WTC11 (cell line): ENCODE measurements around the gene NOTO. TPM values are rescaled to one million over a fixed set of nuclear protein-coding genes. Genes with fewer than 3 reads are reported as not detected.

ENCODE experiments used
- ATAC-seq: fragments of 200-7000 bp; cut with Tn5 transposase; 2 replicates; pipeline ENCODE4 v1.10.0; 2021; ENCODE audit warnings: mild to moderate bottlenecking, moderate library complexity
- CTCF ChIA-PET: fragments of 300-600 bp; sonication (Branson Sonifier 250); formaldehyde crosslinking; loops from one replicate; lab custom pipeline; 2021; ENCODE audit warnings: antibody characterized with exemption; lab: Charles Lee
- POLR2A ChIA-PET: fragments of 350-600 bp; sonication (Branson Sonifier 250); formaldehyde crosslinking; loops from one replicate; lab custom pipeline; 2021; ENCODE audit warnings: antibody characterized with exemption; lab: Charles Lee
- DNase-seq: peaks from one replicate; pipeline ENCODE4 v3.0.0; 2021; ENCODE audit warnings: low spot score
- H3K27ac Mint-ChIP-seq: 2 replicates; pipeline ENCODE4 v1.8.0; 2021; ENCODE audit warnings: mixed read lengths
- H3K27me3 Mint-ChIP-seq: 2 replicates; pipeline ENCODE4 v1.8.0; 2021; ENCODE audit warnings: low read depth, mild to moderate bottlenecking, moderate library complexity, mixed read lengths
- H3K36me3 Mint-ChIP-seq: 2 replicates; pipeline ENCODE4 v1.8.0; 2021; ENCODE audit warnings: mixed read lengths
- H3K4me1 Mint-ChIP-seq: 2 replicates; pipeline ENCODE4 v1.8.0; 2022; ENCODE audit warnings: mixed read lengths
- H3K4me3 Mint-ChIP-seq: 2 replicates; pipeline ENCODE4 v1.8.0; 2021; ENCODE audit warnings: mild to moderate bottlenecking, moderate library complexity, mixed read lengths
- H3K9me3 Mint-ChIP-seq: 2 replicates; pipeline ENCODE4 v1.8.0; 2021; ENCODE audit warnings: mixed read lengths
- CTCF ChIP-seq: fragments of 200-600 bp; IDR thresholded peaks from 2 replicates; pipeline ENCODE4 v1.8.0; 2022; ENCODE audit warnings: antibody characterized with exemption
- E2F5 ChIP-seq: sonication (generic); formaldehyde crosslinking; IDR thresholded peaks from 2 replicates; pipeline ENCODE4 v1.8.1; 2022; ENCODE audit warnings: mild to moderate bottlenecking, moderate library complexity, missing genetic modification reagents
- FOXP4 ChIP-seq: sonication (generic); formaldehyde crosslinking; IDR thresholded peaks from 2 replicates; pipeline ENCODE4 v1.8.0; 2022; ENCODE audit warnings: mild to moderate bottlenecking, missing genetic modification reagents
- GABPB1 ChIP-seq: sonication (generic); formaldehyde crosslinking; IDR thresholded peaks from 2 replicates; pipeline ENCODE4 v1.8.1; 2023; ENCODE audit warnings: mild to moderate bottlenecking, missing genetic modification reagents
- IRF1 ChIP-seq: sonication (generic); formaldehyde crosslinking; IDR thresholded peaks from 2 replicates; pipeline ENCODE4 v1.8.0; 2023; ENCODE audit warnings: missing genetic modification reagents
- MLX ChIP-seq: sonication (generic); formaldehyde crosslinking; IDR thresholded peaks from 2 replicates; pipeline ENCODE4 v1.8.1; 2023; ENCODE audit warnings: mild to moderate bottlenecking, missing genetic modification reagents, moderate library complexity
- MYBL2 ChIP-seq: sonication (generic); formaldehyde crosslinking; IDR thresholded peaks from 2 replicates; pipeline ENCODE4 v1.8.1; 2023; ENCODE audit warnings: mild to moderate bottlenecking, moderate library complexity, missing genetic modification reagents
- NFATC4 ChIP-seq: fragments of 250-450 bp; sonication (Bioruptor Pico); IDR thresholded peaks from 2 replicates; pipeline ENCODE4 v1.9.0; 2021; ENCODE audit warnings: mild to moderate bottlenecking
- NR2C2 ChIP-seq: sonication (generic); formaldehyde crosslinking; IDR thresholded peaks from 2 replicates; pipeline ENCODE4 v1.8.0; 2022; ENCODE audit warnings: mild to moderate bottlenecking, missing genetic modification reagents
- RELA ChIP-seq: sonication (generic); formaldehyde crosslinking; IDR thresholded peaks from 2 replicates; pipeline ENCODE4 v1.8.1; 2022; ENCODE audit warnings: missing genetic modification reagents, mild to moderate bottlenecking, borderline replicate concordance
- ZNF121 ChIP-seq: sonication (generic); formaldehyde crosslinking; IDR thresholded peaks from 2 replicates; pipeline ENCODE4 v1.8.0; 2023; ENCODE audit warnings: missing genetic modification reagents
- ZNF281 ChIP-seq: sonication (generic); formaldehyde crosslinking; IDR thresholded peaks from 2 replicates; pipeline ENCODE4 v1.8.0; 2023; ENCODE audit warnings: mild to moderate bottlenecking, missing genetic modification reagents
- ZNF416 ChIP-seq: fragments of 250-450 bp; sonication (Bioruptor Pico); IDR thresholded peaks from 2 replicates; pipeline ENCODE4 v1.9.0; 2021; ENCODE audit warnings: mild to moderate bottlenecking, inconsistent platforms
- ZNF671 ChIP-seq: fragments of 250-450 bp; sonication (Bioruptor Pico); IDR thresholded peaks from 2 replicates; pipeline ENCODE4 v1.8.0; 2021; ENCODE audit warnings: mild to moderate bottlenecking
- total RNA-seq: library from RNA; stranded (reverse); gene quantifications from 3 replicates; pipeline ENCODE4 v1.2.3, GENCODE V29; 2021

Gene NOTO
- total RNA-seq, 1 experiment from 2014 or later = 0.15 TPM

GRCh38 chr2:73212098-73212447, 9.7 kb downstream of the NOTO start:
- H3K27ac Mint-ChIP-seq = peak overlapping the region; percentile 57
- ATAC-seq (no peak), DNase-seq (no peak)
- TF ChIP-seq MLX = no peak
- TF ChIP-seq IRF1 (CRISPR knock-in tag) = no peak
- peaks cover 22% of the 10 kb centered on the region for H3K27me3 Mint-ChIP-seq
- peaks cover 30% of the 10 kb centered on the region for H3K4me1 Mint-ChIP-seq
- no peaks in the 10 kb centered on the region for H3K36me3 Mint-ChIP-seq
- no peaks in the 10 kb centered on the region for H3K9me3 Mint-ChIP-seq
- no peak overlapping the region for H3K4me3 Mint-ChIP-seq
- CTCF ChIA-PET = interaction anchor here (0.6 to 9.8 kb wide), 45 partner anchors 9 to 344 kb away, joined by 3 to 179 read pairs (median 5); partner anchors contain the start of genes CCT7, FBXO41, NOTO and PRADC1
- POLR2A ChIA-PET = interaction anchor here (0.7 to 1.5 kb wide), 4 partner anchors 10 to 35 kb away, joined by 4 to 6 read pairs (median 5); partner anchors contain the start of genes NOTO and PRADC1

- ChIA-PET POLR2A (interaction anchor here (0.7 to 1.5 kb wide), 5 partner anchors 11 to 56 kb away, joined by 3 to 6 read pairs (median 4); partner anchors contain the start of genes NOTO and PRADC1), CTCF (interaction anchor here (0.6 to 9.8 kb wide), 51 partner anchors 8 to 345 kb away, joined by 3 to 179 read pairs (median 4); partner anchors contain the start of genes CCT7, FBXO41, NOTO and PRADC1)
- H3K9me3 Mint-ChIP-seq = no peaks in the 10 kb centered on the region
- peak; percentile 77 for ATAC-seq
- no peak overlapping the region for H3K4me3 Mint-ChIP-seq
- peaks cover 35% of the 10 kb centered on the region for H3K4me1 Mint-ChIP-seq
- TF ChIP-seq GABPB1 (0 out of 2 replicates have a peak, but pooled peaks have one; percentile 25), ZNF121 (CRISPR knock-in tag) (peak; percentile 40; the same call in 1 of the 2 replicates), MYBL2 (no peak), CTCF (peak; percentile 81), E2F5 (CRISPR knock-in tag) (no peak)
- no peaks in the 10 kb centered on the region for H3K36me3 Mint-ChIP-seq
- peak overlapping the region; percentile 57 for H3K27ac Mint-ChIP-seq
- H3K27me3 Mint-ChIP-seq = peaks cover 19% of the 10 kb centered on the region
- peak; percentile 86 for DNase-seq
These were observed 10.2 kb downstream of the NOTO start for GRCh38 chr2:73212448-73213176.

GRCh38 chr2:73214120-73215035, 12.0 kb downstream of the NOTO start, which contains the start of gene SMYD5:
SMYD5 (plus strand) TSS chr2:73214245; CDS start chr2:73214267, 22 bp downstream.
- peak; percentile 85 for ATAC-seq
- CTCF ChIA-PET = interaction anchor here (1.1 to 9.8 kb wide), 7 partner anchors 11 to 321 kb away, joined by 10 to 179 read pairs (median 29); partner anchors contain the start of gene NOTO
- peaks cover 12% of the 10 kb centered on the region for H3K27me3 Mint-ChIP-seq
- H3K36me3 Mint-ChIP-seq = no peaks in the 10 kb centered on the region
- peak within 1 kb of the TSS; percentile 78 for H3K27ac Mint-ChIP-seq
- no peaks in the 10 kb centered on the region for H3K9me3 Mint-ChIP-seq
- peaks cover 39% of the 10 kb centered on the region for H3K4me1 Mint-ChIP-seq
- POLR2A ChIA-PET = interaction anchor here (1.7 kb wide), 1 partner anchor 19 kb away, joined by 4 read pairs; the partner anchor contains the start of gene PRADC1
- DNase-seq = peak; percentile 93
- H3K4me3 Mint-ChIP-seq = peak within 1 kb of the TSS; percentile 90
- no peak for TF ChIP-seq ZNF281 (CRISPR knock-in tag)
- no peak for TF ChIP-seq ZNF671 (CRISPR knock-in tag)
- no peak for TF ChIP-seq IRF1 (CRISPR knock-in tag)
- peak; percentile 55; the same call in 1 of the 2 replicates for TF ChIP-seq RELA
- 0 out of 2 replicates have a peak, but pooled peaks have one; percentile 27 for TF ChIP-seq ZNF416 (CRISPR knock-in tag)
- no peak for TF ChIP-seq NFATC4 (CRISPR knock-in tag)
- TF ChIP-seq NR2C2 (CRISPR knock-in tag) = peak; percentile 87
- peak; percentile 81 for TF ChIP-seq FOXP4 (CRISPR knock-in tag)
